Thoracic aorta (tissue), 2 donors: ENCODE results near the gene CLASP1. TPM values are rescaled to one million over a fixed set of nuclear protein-coding genes. Genes with fewer than 3 reads are reported as not detected.

Source experiments
- ATAC-seq: fragments of 150-250 bp; one replicate; pipeline ENCODE4 v1.8.0; 2017; ENCODE audit warnings: low read depth; ENCODE audit not compliant: insufficient number of reproducible peaks, low FRiP score
- DNase-seq: peaks from one replicate; pipeline ENCODE4 v3.0.0-alpha.2; 2020; ENCODE audit warnings: low spot score
- H3K27ac ChIP-seq, 2 donors: fragments of 200-600 bp; sonication (generic); 1 replicate in 1 of 2; 2 replicates in 1 of 2; pipeline ENCODE4 v1.5.1; 2016; ENCODE audit warnings: mild to moderate bottlenecking in 2 of 2, moderate library complexity in 2 of 2
- H3K27me3 ChIP-seq: fragments of 200-600 bp; sonication (generic); replicated peaks from 2 replicates; pipeline ENCODE4 v1.6.0; 2016; ENCODE audit warnings: mild to moderate bottlenecking; ENCODE audit not compliant: insufficient read depth
- H3K36me3 ChIP-seq: fragments of 200-600 bp; sonication (generic); one replicate; pipeline ENCODE4 v1.5.1; 2016
- H3K4me1 ChIP-seq, 2 donors: fragments of 200-600 bp; sonication (generic); 1 replicate in 1 of 2; 2 replicates in 1 of 2; pipeline versions ENCODE4 v1.5.1 to v1.6.0; 2016; ENCODE audit warnings: low read depth in 2 of 2, mild to moderate bottlenecking in 1 of 2; ENCODE audit not compliant: control insufficient read depth in 1 of 2
- H3K4me3 ChIP-seq: fragments of 200-600 bp; sonication (generic); 2 replicates; pipeline ENCODE4 v1.5.1; 2016; ENCODE audit warnings: mild to moderate bottlenecking
- H3K9me3 ChIP-seq: fragments of 200-600 bp; sonication (generic); 2 replicates; pipeline ENCODE4 v1.5.1; 2016
- CTCF ChIP-seq: fragments of 200-600 bp; sonication (generic); IDR thresholded peaks from one replicate; pipeline ENCODE4 v1.5.1; 2019; ENCODE audit warnings: antibody characterized with exemption
- total RNA-seq, 2 donors: library from RNA; depleted of rRNA; stranded (reverse); fragments of >200 nt; gene quantifications; one replicate each; pipeline versions ENCODE4 v1.1.0 to v1.2.3, GENCODE V29; 2016

CLASP1 gene
- total RNA-seq, 2 donors from 2014 or later, result 69.7 to 113 TPM

- H3K27ac ChIP-seq, result no peak overlapping the region
- H3K4me1 ChIP-seq, result peaks cover 24 to 38% of the 10 kb centered on the region in 2 donors
- ATAC-seq (no peak), DNase-seq (no peak)
- TF ChIP-seq CTCF, result no peak
- H3K27me3 ChIP-seq, result no peaks in the 10 kb centered on the region
- no peak overlapping the region for H3K4me3 ChIP-seq
- H3K9me3 ChIP-seq, result no peaks in the 10 kb centered on the region
- H3K36me3 ChIP-seq, result peaks cover under 1% of the 10 kb centered on the region
Observed at GRCh38 chr2:121633463-121633862, 15.8 kb downstream of the CLASP1 start.

GRCh38 chr2:121627525-121628050, 21.7 kb downstream of the CLASP1 start:
- Histone ChIP-seq H3K4me3 (peak overlapping the region; percentile 12), H3K36me3 (no peaks in the 10 kb centered on the region), H3K27ac (peak overlapping the region; percentile 51 to 55), H3K9me3 (no peaks in the 10 kb centered on the region), H3K4me1 (peaks cover 14 to 23% of the 10 kb centered on the region in 2 donors), H3K27me3 (no peaks in the 10 kb centered on the region)
- no peak for ATAC-seq
- DNase-seq, result no peak
- no peak for TF ChIP-seq CTCF

GRCh38 chr2:121626777-121627524, 22.3 kb downstream of the CLASP1 start:
- TF ChIP-seq CTCF, result no peak
- Histone ChIP-seq H3K4me3 (peak overlapping the region; percentile 12), H3K9me3 (no peaks in the 10 kb centered on the region), H3K36me3 (no peaks in the 10 kb centered on the region), H3K27me3 (no peaks in the 10 kb centered on the region), H3K4me1 (peaks cover 8 to 23% of the 10 kb centered on the region in 2 donors), H3K27ac (peak overlapping the region; percentile 51 to 55)
- ATAC-seq (peak; percentile 69), DNase-seq (no peak)

GRCh38 chr2:121625953-121626352, 23.3 kb downstream of the CLASP1 start:
- no peak for ATAC-seq
- Histone ChIP-seq H3K9me3 (no peaks in the 10 kb centered on the region), H3K36me3 (no peaks in the 10 kb centered on the region), H3K27me3 (no peaks in the 10 kb centered on the region), H3K4me1 (peaks cover 5 to 23% of the 10 kb centered on the region in 2 donors), H3K27ac (peak overlapping the region in 1 of 2 donors; percentile 51), H3K4me3 (no peak overlapping the region)
- no peak for TF ChIP-seq CTCF
- DNase-seq, result no peak

GRCh38 chr2:121617042-121617599, 32.1 kb downstream of the CLASP1 start:
- Histone ChIP-seq H3K4me1 (peaks cover 8 to 23% of the 10 kb centered on the region in 2 donors), H3K27me3 (no peaks in the 10 kb centered on the region), H3K27ac (no peak overlapping the region), H3K9me3 (no peaks in the 10 kb centered on the region), H3K4me3 (no peak overlapping the region), H3K36me3 (no peaks in the 10 kb centered on the region)
- ATAC-seq (no peak), DNase-seq (no peak)
- no peak for TF ChIP-seq CTCF
